GM19324 (cell line): ENCODE results near the gene MAD1L1.
A peak's percentile ranks its signal among the peaks of the same experiment; 100 is the strongest.
"Not testable (repeated sequence)": the region's sequence is repeated elsewhere in the genome, so short reads cannot be mapped to it uniquely, and the experiment has no call there.

Experiments used
- ATAC-seq: cut with Tn5 transposase; IDR thresholded peaks from one replicate; pipeline ENCODE4 v1.9.1; 2021; ENCODE audit warnings: mild to moderate bottlenecking, moderate library complexity; ENCODE audit not compliant: unreplicated experiment, low FRiP score

Gene MAD1L1

DNA sequence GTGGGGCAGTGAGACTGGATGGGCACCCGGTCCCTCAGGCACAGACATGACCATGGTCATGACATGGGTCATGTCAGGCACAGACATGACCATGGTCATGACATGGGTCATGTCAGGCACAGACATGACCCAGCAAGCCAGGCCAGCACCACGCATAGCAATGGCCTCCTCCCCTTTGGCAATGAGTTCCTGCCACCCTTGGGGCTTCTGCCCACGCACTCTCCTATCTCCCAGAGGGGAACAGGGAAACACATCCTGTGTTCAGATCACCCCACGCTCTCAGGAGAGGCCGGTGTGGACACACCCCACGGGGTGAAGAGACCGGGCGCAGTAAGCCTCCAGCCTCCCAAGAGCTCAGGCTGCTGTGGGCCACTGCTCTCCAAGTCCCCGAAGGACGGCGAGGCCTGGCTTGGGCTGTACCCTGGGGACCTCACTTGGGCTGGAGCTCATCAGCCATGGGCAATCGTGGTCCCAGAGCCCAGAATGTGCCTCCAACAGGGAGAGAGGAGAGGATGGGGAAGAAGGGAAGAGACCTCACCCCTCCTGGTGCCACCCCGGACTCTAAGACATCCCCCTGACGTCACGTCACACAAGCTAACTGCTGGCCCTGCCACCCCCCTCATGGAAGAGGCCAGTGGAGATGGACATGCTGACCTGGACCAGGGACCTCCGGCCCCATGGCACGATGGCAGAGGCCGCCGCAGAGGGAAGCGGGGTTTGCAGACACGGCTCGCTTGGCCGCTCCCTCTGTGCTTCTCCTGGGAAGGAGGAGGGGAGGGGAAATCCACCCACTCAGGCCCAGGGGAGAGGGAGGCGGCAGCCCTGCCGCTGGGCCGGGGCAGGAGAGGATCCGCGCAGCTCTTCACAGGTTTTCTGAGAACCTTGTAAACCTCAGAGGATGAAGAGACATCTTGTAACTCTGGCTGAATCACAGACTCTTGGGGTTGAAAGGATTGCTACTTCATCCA, 293.0 kb downstream of the MAD1L1 start:
- peak; percentile 16 for ATAC-seq

DNA sequence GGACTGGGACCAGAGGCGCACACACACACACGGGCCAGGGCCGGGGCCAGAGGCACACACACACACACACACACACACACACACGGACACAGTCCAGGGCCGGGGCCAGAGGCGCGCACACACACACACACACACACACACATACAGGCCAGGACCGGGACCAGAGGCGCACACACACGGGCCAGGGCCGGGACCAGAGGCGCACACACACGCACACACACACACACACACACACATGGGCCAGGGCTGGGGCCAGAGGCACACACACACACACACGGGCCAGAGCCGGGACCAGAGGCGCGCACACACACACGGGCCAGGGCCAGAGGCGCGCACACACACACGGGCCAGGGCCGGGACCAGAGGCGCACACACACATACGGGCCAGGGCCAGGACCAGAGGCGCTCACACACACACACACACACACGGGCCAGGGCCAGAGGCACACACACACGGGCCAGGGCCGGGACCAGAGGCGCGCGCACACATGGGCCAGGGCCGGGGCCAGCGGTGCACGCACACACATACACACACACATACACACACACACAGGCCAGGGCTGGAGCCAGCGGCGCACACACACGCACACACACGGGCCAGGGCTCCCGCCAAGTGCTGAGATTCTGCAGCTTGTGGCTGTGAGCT, 293.8 kb downstream of the MAD1L1 start:
- no peak for ATAC-seq

- no peak for ATAC-seq
These were observed 295.5 kb downstream of the MAD1L1 start for GRCh38 chr7:1937252-1937605.

GRCh38 chr7:1936531-1937251, 296.1 kb downstream of the MAD1L1 start:
- ATAC-seq, result no peak

- ATAC-seq, result no peak
These were observed 296.8 kb downstream of the MAD1L1 start for GRCh38 chr7:1936006-1936310.

DNA sequence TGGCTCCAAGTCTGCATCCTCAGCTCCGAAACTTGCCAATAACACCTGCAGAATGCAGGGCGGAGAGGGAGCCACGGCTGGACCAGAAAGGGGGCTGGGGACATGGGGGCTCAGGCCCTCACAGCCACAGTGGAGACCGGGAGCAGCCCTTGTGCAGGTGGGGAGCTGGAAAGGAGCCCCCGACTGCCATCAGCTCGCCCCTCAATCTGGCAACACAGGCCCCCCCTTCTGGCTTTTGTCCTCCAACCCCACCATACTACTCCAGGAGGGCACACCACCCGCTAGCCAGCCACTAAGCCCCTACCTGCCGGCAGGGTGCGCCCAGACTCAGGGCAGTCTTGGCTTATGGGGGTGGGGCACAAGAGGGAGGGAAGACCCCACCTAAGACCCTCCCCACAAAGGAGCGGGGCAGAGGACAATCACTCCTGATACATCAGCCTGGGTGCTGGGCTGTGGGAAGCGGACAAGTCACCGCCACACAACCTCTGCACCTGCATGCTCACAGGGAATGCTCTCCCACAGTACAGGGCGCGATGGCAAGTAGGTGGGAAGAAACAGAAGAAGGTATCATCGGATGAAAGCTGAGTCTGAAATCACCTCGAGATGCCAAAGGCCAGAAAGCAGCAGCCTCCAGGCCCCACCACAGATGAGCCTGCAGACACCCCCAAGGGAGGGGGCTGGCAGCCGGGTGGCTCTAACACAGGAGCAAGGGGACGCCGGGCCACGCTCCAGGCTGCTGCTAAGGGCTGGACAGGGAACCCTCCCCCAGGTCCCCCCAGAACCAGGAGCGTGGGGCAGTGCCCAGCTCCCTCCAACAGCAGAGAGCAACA, 297.4 kb downstream of the MAD1L1 start:
- no peak for ATAC-seq

- no peak for ATAC-seq
These were observed 298.0 kb downstream of the MAD1L1 start for GRCh38 chr7:1934756-1935155.

GRCh38 chr7:1934017-1934416, 298.7 kb downstream of the MAD1L1 start:
- no peak for ATAC-seq

- no peak for ATAC-seq
These were observed 299.5 kb downstream of the MAD1L1 start for GRCh38 chr7:1933066-1933750.

DNA sequence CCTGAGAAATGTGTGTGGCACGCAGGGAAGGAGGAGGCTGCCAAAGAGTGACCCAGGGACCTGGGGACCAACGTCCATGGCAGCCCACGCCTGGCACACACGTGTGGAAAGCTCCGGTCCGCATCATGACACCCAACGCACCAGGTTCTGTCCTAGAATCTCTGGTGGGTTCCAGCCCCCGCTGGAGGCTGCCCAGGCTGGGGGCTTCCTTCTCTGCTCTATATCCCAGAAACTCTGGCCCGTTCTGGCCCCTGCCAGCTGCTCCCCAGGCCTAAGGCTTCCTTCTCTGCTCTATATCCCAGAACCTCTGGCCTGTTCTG, 300.8 kb downstream of the MAD1L1 start:
- no peak for ATAC-seq

GRCh38 chr7:1931256-1931950, 301.3 kb downstream of the MAD1L1 start:
- ATAC-seq, result no peak

- no peak for ATAC-seq
These were observed 302.2 kb downstream of the MAD1L1 start for GRCh38 chr7:1930381-1931065.

DNA sequence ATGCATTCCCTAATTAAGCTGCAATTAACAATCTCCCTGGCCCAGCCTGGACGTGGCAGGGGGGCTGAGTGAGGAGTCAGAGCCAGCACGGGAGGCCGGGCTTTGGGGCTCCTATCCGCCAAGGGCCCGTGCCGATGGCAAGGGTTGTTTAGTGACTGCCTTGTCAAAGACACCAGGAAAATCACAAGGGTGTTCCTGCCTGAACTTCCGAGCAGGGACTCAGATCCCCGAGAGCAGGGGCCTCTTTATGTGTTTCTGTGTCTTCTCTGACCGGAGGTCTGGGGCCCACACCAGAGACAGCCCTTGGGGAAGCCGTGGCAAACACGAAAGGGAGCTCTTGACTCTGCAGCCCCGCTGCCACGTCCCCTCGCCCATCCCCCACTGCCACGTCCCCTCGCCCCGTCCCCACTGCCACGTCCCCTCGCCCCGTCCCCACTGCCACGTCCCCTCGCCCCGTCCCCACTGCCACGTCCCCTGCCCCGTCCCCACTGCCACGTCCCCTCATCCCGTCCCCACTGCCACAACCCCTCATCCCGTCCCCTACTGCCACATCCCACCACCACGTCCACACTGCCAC, 303.3 kb downstream of the MAD1L1 start:
- ATAC-seq, result not testable (repeated sequence)

DNA sequence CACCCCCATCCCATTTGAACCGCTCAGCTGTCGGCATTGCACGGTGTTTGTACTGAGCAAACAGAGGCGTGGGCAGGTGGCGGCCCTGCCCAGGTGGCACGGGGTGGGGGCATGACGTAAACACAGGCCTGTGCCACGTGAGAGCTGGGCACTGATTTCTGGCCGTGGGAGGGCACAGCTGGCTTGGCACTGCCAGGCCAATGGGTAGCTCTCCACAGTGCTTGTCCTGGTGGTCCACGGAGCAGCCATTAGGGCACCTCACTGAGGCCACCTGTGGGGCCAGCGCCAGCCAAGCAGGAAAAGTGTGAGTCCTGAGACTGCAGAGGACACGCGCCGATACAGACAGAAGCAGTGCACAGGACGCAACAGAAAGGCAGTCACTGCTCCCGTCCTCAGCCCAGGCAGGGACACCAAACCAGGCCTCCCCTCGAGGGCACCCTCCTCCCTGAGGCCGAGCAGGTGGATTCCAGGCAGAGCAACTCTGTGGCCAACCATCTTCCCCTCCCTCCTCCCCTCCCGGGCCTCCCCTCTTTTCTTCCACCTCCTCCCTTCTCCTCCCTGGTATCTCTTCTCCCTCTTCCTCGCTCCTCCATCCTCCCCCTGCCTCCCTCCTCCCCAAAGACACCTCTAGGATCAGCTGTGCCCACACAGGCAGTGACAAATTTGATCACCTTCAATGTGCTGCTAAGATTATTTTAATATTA, 303.9 kb downstream of the MAD1L1 start:
- no peak for ATAC-seq

DNA sequence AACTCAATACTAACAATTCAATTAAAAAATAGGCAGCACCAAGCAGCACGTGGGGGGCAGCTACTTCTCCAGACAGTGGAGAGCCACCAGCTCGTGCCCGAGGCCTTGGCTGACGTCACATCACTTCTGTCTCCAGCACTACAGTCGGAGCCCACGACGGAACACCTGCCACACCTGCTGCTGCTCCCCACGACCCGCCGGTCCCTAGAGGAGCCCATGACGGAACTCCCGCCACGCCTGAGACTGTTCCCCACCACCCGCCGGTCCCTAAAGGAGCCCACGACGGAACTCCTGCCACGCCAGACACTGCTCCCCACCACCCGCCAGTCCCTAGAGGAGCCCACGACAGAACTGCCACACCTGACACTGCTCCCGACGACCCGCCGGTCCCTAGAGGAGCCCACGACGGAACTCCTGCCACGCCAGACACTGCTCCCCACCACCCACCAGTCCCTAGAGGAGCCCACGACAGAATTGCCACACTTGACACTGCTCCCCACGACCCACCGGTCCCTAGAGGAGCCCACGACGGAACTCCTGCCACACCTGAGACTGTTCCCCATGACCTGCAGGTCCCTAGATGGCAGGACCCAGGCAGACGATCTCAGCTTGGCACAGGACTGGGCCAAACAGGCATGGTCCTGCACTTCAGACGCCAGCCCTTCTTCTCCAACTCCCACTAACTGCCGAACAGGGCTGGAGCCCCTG, 304.7 kb downstream of the MAD1L1 start:
- no peak for ATAC-seq

DNA sequence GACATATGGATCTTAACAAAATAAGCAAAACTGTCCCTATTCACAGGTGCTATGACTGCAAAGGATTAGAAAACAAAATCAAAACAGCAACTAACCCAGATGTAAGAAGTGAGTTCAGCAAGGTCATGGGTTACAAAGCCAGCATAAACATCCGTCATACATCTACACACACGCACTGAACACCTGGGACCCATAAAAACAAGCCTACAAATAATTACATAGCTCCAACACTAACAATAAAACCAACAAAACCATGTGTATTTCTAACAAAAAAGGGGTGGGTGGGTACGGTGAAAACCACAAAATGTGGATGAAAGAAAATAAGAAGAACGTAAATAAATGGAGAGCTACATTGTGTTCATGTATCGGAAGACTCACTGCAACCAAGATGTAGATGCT, 305.8 kb downstream of the MAD1L1 start:
- ATAC-seq, result no peak
